Right lobe of liver (tissue), 6 donors: Measurements from ENCODE around the gene C19orf47. TPM values are rescaled to one million over a fixed set of nuclear protein-coding genes. Genes with fewer than 3 reads are reported as not detected.

Experiments used
- ATAC-seq, 4 donors: fragments of 200-7000 bp; cut with Tn5 transposase; one replicate each; pipeline ENCODE4 v1.9.1; 2020; ENCODE audit warnings: mild to moderate bottlenecking in 4 of 4, moderate library complexity in 4 of 4
- DNase-seq, 3 donors: peaks; one replicate each; pipeline ENCODE4 v3.0.0-alpha.2; 2020
- H3K27ac ChIP-seq, 3 donors: fragments of 200-600 bp; one replicate each; pipeline ENCODE4 v1.8.0; 2022
- H3K27me3 ChIP-seq, 2 donors: fragments of 200-600 bp; one replicate each; pipeline ENCODE4 v1.8.0; 2022
- H3K36me3 ChIP-seq, 4 donors: fragments of 200-600 bp; sonication (generic) in 1 of 4; one replicate each; pipeline versions ENCODE4 v1.5.1 to v1.8.0; 2017 to 2022; ENCODE audit warnings: control low read depth in 1 of 4
- H3K4me1 ChIP-seq, 4 donors: fragments of 200-600 bp; sonication (generic) in 1 of 4; one replicate each; pipeline versions ENCODE4 v1.5.1 to v1.8.0; 2017 to 2022; ENCODE audit warnings: control low read depth in 1 of 4
- H3K4me3 ChIP-seq, 3 donors: fragments of 200-600 bp; one replicate each; pipeline ENCODE4 v1.8.0; 2022
- H3K9me3 ChIP-seq, 4 donors: fragments of 200-600 bp; sonication (generic) in 1 of 4; one replicate each; pipeline versions ENCODE4 v1.5.1 to v1.8.0; 2017 to 2022; ENCODE audit warnings: control low read depth in 1 of 4
- POLR2A ChIP-seq: fragments of 450-650 bp; IDR thresholded peaks from one replicate; pipeline ENCODE4 v1.6.1; 2017; ENCODE audit warnings: antibody characterized with exemption, mild to moderate bottlenecking
- WGBS: methylation state at CpG from one replicate; pipeline ENCODE4 v1.1.6; 2018; ENCODE audit warnings: low coverage, low lambda C conversion rate; ENCODE audit not compliant: insufficient coverage; ENCODE audit errors: missing lambda C conversion rate; 5-methylcytosine and 5-hydroxymethylcytosine counted together
- intact Hi-C, 2 donors: fragments of 100-400 bp; cut with DNase I; formaldehyde crosslinking; loops; one replicate each; pipeline versions ENCODE4 v1.11.2 to v1.14.1; 2022
- total RNA-seq, 6 experiments: library from RNA; depleted of rRNA in 2 of 6; stranded (reverse); fragments of >200 nt in 2 of 6; fragmentation: NEBNext Ultra II Directional in 3 of 6; extraction: Animal tissue kit (Norgen Biotek cat#: 25700) in 3 of 6; gene quantifications; one replicate each; pipeline versions ENCODE4 v1.1.0 to v1.2.4, GENCODE V29; 2016 to 2023
- TF ChIP-seq, protein P1 (sequence below), 4 donors: fragments of 200-600 bp in 3 of 4; fragments of 450-650 bp in 1 of 4; IDR thresholded peaks; one replicate each; pipeline versions ENCODE4 v1.5.1 to v1.8.0; 2016 to 2022; ENCODE audit warnings: antibody characterized with exemption in 4 of 4, mild to moderate bottlenecking in 2 of 4
- donor health status: DM: no; HTN: yes; CAD: no.
- donor health status: DM: no; HTN: no; CAD: no.
- donor health status: DM: no; HTN: no; CAD: no.
- donor health status: DM: no; HTN: yes; CAD: no.
- donor health status: DM: no; HTN: yes; CAD: no.

The C19orf47 gene
- total RNA-seq, 6 experiments from 2014 or later = 4.8 to 8.1 (median 5.5) TPM

- ATAC-seq (no peak), DNase-seq (no peak)
- TF ChIP-seq, protein P1, sequence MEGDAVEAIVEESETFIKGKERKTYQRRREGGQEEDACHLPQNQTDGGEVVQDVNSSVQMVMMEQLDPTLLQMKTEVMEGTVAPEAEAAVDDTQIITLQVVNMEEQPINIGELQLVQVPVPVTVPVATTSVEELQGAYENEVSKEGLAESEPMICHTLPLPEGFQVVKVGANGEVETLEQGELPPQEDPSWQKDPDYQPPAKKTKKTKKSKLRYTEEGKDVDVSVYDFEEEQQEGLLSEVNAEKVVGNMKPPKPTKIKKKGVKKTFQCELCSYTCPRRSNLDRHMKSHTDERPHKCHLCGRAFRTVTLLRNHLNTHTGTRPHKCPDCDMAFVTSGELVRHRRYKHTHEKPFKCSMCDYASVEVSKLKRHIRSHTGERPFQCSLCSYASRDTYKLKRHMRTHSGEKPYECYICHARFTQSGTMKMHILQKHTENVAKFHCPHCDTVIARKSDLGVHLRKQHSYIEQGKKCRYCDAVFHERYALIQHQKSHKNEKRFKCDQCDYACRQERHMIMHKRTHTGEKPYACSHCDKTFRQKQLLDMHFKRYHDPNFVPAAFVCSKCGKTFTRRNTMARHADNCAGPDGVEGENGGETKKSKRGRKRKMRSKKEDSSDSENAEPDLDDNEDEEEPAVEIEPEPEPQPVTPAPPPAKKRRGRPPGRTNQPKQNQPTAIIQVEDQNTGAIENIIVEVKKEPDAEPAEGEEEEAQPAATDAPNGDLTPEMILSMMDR (IDR thresholded peaks at IDR 0.05) = no peak
- no peak for TF ChIP-seq POLR2A
- no CpG with 5 or more reads among the region's 13 CpGs for WGBS
- no peak overlapping the region for H3K4me3 ChIP-seq
- no peaks in the 10 kb centered on the region for H3K4me1 ChIP-seq
- intact Hi-C loops = no loop called here
- H3K36me3 ChIP-seq = no peaks in the 10 kb centered on the region
- no peaks in the 10 kb centered on the region for H3K9me3 ChIP-seq
- H3K27me3 ChIP-seq = no peaks in the 10 kb centered on the region
- no peak overlapping the region for H3K27ac ChIP-seq
Measured at GRCh38 chr19:40394816-40395210, 46.6 kb upstream of the C19orf47 start.

GRCh38 chr19:40393894-40394815, 46.0 kb upstream of the C19orf47 start:
- no peaks in the 10 kb centered on the region for H3K9me3 ChIP-seq
- 86% methylated on average over 9 of the region's 41 CpGs for WGBS
- ATAC-seq (no peak), DNase-seq (no peak)
- no peaks in the 10 kb centered on the region for H3K27me3 ChIP-seq
- H3K27ac ChIP-seq = no peak overlapping the region
- intact Hi-C loops = no loop called here
- no peak overlapping the region for H3K4me3 ChIP-seq
- no peaks in the 10 kb centered on the region for H3K36me3 ChIP-seq
- no peaks in the 10 kb centered on the region for H3K4me1 ChIP-seq
- no peak for TF ChIP-seq POLR2A
- TF ChIP-seq, protein P1 (IDR thresholded peaks at IDR 0.05) = no peak

- Histone ChIP-seq H3K4me3 (no peak overlapping the region), H3K4me1 (no peaks in the 10 kb centered on the region), H3K9me3 (no peaks in the 10 kb centered on the region), H3K27me3 (no peaks in the 10 kb centered on the region), H3K27ac (no peak overlapping the region), H3K36me3 (no peaks in the 10 kb centered on the region)
- 55% methylated on average over 4 of the region's 9 CpGs for WGBS
- intact Hi-C loops = no loop called here
- DNase-seq = no peak
- TF ChIP-seq, protein P1 (IDR thresholded peaks at IDR 0.05) = peak in 2 of 4 donors; percentile 7 to 14
- no peak for TF ChIP-seq POLR2A
- peak; percentile 15 to 57 (median 36) for ATAC-seq
Measured at GRCh38 chr19:40392894-40393517, 44.8 kb upstream of the C19orf47 start.

- Histone ChIP-seq H3K36me3 (no peaks in the 10 kb centered on the region), H3K9me3 (no peaks in the 10 kb centered on the region), H3K27ac (no peak overlapping the region), H3K4me1 (no peaks in the 10 kb centered on the region), H3K27me3 (no peaks in the 10 kb centered on the region), H3K4me3 (no peak overlapping the region)
- DNase-seq (no peak), ATAC-seq (no peak)
- intact Hi-C loops = no loop called here
- WGBS = 77% methylated on average over 6 of the region's 8 CpGs
- TF ChIP-seq, protein P1 (IDR thresholded peaks at IDR 0.05) = no peak
- TF ChIP-seq POLR2A = no peak
Measured at GRCh38 chr19:40392123-40392522, 43.9 kb upstream of the C19orf47 start.
